NCI-H2227 treated with DMSO at 0.1 percent for 48 hours (cell line): ENCODE results near the gene WNT2B.

ENCODE experiments used
- DNase-seq: peaks from one replicate; lab custom pipeline; 2025; lab: John Stamatoyannopoulos, UW

Gene WNT2B

DNA sequence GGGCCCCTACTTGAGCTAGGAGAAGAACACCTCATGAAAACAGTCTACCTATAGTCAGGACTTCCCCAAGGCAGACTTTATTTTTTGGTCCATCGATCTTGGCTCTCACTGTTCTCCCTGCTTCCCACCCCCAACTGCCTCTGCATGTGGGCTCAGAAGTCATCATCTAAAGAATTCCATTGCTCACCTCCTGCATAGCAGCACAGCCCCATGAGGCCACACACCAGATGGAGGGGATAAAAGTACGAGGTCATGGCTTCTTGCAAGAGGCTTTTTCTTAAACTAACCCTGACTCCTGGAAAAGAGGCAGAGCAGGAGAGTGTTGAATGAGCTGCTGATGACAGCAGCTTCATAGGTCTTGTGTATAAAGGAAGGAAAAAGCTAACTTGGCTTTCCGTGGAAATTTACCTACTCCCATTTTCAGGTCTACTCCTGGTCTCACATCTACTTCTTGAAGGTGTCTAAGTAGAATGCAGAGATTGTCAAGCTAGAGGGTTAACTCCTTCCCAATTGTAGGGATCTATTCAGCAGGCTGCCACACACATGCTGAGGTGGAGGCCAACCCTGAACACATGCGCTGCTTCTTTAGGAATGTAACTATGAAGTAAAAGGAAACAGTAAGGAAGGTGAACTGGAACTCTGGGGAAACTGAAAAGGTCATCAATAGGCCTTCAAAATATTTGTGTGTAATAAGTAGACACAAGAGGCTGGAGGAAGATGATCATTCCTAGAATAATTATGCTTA is 18.7 kb downstream of the WNT2B start:
- DNase-seq = no peak

DNA sequence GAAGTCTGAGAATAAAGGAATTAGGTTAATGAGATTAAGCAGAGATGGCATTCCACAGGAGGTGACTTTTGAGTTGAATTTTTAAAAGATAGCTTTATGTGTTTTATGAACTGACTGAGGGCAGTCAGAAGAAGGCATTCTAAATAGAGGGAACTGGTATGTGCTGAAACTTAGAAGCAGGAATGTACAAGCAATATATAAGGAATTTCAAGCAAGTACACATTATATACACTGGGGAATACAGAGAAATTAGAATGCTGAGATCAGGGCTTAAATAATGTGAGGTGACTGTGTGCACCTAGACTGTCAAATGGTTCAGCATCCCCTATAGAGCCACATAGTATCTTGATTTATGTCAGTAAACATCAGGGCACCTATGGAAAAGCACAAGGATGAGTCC is 19.3 kb downstream of the WNT2B start:
- no peak for DNase-seq

DNA sequence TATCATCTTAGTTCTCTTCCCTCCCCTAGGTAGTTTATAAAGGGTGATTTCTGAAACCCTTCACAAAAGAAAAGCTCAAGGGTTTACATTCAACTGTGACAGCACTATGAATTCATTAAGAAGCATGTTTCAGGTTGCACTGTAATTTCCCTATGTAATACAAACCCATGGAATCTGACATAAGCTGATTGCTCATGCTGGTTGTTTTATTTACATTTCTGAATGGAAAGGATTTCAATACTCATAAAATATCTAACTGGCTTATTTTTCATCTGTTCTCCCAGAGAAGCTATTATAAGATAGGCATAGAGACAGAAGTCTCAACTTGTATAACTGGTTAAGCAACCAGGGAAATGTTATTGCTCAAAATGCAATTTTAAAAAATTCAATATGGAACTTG is 20.5 kb downstream of the WNT2B start:
- DNase-seq = no peak

DNA sequence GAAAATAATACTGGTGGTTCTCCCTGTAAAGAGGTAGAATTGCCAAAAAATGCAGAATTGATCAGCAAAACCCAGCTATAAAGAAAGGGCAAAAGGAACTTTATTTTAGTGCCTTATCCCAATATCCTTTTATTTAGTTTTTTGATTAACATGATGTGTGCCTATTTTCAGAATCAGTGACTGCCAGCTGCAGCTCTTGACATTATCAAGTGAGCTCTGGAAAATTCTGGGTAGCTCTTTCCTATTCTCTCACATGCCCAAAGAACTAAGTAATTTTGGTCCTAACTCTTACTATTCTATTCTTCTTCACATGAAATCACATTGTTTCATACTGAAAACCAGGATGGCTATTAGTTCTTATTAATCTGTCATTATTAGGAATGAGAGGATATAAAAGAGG is 22.1 kb downstream of the WNT2B start:
- no peak for DNase-seq

DNA sequence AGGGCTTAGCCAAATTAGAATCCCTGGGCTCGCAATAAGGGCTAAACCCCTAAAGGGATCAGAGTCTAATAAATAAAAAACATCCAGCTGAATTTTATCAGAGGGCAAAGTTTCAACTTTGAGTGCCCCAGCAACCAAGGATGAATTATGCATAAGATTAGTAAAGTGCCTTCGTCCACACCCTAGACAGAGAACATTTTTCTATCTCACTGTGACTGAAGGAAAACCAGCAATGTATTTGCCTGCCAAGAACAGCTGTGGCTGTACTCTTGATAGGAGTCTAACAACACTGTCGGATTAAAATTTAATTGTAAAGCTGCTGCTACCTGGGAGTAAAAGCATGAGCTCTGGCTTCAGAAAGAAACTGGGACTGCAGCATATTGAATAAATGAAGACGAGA is 23.3 kb downstream of the WNT2B start:
- no peak for DNase-seq

DNA sequence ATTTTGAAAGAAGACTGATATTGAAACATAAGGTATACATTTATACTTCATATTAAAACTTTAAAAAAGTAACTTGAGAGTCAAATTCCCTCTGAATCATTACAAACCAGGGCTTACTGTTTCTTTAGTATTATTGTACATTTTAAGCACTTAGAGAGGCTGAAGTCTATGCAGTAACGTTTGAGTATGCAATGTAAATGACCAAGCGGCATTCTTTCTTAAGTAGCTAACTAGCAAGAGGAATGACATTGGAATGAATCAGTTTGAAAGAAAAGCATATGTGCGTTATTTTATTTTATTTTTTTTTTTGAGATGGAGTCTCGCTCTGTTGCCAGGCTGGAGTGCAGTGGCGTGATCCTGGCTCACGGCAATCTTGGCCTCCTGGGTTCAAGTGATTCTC is 24.3 kb downstream of the WNT2B start:
- no peak for DNase-seq

DNA sequence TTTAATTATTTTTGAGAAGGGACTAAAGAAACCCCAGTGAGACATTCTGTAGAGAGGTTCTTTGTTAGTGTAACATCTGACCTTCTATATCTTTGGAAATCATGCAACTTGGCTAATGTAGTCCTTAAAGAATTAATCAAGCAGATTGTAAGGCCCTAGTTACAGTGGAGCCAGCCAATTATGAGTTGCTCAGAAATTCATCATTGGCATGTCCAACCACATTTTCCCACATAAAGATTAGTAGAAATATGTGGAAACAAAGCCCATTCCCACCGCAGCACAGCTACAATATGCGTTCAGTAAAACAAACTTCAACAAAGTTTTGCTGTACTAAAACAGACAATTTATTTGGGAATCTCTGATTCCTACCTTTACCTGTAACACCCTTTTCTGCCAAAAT is 27.8 kb downstream of the WNT2B start:
- DNase-seq = no peak

DNA sequence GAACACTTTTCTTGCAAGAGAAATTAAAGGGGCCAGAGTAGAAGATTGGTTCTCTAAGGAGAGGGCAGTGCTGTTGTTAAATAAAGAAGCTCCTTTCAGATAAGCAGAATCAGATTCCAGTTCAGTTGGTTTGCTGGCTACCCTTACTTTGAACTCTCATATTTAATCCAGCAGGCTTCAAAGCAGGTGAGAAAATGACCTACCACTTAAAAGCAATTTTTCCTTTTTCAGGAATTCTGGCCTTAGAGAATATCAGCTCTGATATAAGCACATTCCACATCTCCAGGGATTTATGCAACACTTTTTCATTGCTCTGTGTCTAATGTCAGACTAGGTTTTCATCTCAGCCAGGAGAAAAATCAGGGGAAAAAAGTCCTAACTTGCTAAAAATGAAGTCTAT is 28.7 kb downstream of the WNT2B start:
- DNase-seq = no peak

DNA sequence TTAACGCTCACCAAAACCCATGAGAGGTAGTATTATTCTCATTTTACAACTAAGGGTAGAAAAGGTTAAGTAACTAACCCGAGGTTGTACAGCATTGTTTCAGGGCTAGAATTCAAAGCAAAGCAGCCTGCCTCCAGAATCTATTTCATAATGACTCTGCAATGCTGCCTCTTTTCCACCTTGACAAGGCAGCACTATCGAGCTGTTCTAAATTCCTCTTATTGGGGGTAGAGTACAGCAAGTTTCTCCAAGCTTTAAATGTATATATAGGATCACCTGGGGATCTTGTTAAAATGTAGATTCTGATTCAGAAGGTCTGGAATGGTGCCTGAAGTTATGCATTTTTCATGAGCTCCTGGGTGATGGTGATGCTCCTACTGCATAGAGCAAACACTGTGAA is 30.1 kb downstream of the WNT2B start:
- no peak for DNase-seq

DNA sequence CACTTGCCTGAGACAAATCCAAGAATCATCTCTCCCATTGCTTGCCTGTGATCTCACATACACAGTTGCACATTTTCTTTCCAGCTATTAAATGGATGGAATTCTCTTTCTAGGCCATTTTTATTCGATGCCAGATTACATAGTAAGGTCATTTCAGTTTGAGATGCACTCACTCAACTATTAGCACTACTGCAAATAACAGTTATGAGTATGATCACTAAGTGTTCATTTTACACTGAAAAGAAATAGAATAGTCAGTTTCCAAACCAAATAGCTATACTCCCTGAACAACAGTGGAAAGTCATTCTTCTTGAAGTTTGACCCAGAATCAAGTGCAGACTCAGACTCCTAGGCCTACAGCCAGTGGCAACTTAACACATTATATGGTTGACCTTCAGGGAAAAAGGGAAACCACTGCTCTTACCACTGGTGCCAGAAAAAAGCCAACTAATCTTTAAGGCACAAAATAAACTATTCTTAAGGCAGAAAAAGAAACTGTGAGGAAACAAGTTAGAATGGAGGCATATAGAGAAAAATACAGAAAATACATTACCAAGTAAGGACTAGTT is 31.5 kb downstream of the WNT2B start:
- DNase-seq = no peak

DNA sequence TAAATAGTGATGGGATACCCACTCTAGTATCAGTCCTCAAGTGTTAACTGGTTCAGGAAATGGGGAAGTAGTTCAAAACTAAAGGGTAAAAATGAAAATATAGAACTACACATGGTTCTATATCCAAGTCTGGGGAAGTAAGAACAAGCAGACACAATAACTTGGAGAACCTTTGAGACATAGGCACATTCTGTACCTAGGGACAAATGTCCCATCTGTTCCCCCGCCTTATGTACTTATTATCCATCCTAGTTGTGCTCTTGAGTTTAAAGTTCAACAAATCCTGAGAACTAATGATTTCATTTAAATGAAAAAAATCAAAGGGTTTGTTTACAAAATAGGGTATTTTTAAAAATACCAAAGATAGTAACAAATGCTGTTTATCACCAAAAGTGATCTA is 32.5 kb downstream of the WNT2B start:
- no peak for DNase-seq

DNA sequence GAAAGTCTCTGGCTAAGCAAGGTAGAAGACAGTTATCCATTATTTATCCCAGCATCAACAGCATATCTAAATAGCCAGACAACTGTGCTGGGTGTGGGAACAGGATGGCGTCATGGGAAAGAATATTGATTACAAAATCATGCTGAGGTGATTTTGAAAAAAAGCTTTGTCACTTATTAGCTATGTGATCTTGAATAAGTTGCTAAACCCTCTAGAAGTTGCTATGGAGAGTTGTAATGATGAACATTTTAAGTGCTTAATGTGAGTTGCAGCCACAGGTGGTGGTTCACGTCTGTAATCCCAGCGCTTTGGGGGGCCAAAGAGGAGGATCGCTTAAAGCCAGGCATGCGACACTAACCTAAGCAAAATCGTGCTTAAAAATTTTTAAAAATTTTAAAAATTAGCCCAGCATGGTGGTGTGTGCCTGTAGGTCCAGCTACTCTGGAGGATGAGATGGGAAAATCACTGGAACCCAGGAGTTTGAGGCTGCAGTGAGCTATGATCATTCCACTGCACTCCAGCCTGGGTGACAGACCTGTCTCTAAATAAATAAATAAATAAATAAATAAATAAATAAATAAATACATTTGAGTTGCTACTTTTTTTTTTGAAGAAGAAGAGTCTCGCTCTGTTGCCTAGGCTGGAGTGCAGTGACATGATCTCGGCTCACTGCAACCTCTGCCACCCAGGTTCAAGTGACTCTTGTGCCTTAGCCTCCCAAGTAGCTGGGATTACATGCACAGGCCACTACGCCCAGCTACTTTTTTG is 33.6 kb downstream of the WNT2B start:
- DNase-seq = no peak

DNA sequence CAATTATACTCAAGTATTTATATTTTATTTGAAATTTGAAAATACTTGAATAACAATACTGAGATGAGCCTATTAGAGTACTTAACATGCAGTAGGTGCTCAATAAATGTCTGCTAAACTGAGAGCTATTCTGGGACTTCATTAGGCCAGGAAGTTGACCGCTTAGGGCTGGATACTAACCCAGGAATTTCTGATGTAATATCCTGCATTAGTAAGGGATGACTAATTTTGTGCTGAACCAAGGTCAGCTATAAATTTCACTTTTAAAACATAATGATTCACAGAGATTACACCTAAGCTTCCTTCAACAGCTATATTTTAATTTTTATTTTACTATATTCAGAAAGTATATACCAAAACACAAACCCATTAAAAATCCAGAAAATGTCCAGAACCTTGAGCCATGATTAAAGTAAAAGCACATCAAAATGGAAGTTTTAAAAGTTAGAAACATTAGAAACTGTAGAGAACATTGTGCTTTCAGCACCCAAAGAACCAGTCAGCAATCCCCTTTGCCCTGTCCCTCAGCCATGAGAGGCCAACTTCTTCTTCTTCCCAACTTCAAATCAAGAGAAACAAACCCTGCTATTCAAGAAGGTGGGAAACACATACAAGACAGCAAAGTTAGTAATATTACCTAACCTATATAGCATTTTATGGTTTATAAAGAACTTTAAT is 35.4 kb downstream of the WNT2B start:
- no peak for DNase-seq

DNA sequence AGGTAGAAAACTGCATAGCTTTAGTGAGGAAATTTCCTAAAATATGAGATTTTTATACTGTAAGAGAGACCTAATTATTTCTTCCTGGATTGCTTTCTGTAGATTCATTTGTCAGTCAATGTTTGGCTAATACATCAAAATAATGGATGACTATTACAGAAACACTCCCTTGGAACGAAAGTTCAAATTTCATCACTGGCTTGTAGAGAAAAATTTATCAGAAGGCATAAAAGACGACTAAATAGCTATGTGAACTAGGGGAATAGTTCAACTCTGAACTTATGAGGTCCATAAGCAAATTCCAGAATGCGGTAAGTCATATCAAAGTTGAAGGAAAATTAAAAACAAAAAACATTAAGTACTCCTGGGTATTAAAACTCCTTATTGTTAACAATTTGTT is 36.0 kb downstream of the WNT2B start:
- DNase-seq = no peak

DNA sequence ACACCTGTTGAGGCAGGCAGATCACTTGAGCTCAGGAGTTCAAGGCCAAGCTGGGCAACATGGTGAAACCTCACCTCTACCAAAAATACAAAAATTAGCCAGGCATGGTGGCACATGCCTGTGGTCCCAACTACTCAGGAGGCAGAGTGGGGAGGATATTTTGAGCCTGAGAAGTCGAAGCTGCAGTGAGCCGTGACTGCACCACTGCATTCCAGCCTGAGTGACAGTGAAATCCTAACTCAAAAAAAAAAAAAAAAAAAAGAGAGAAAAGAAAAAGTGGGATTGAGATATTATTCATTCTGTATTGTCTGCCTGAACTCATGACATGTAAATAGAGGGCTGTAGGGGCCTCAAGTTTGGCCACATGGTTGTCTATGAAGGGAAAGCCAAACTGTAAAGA is 37.3 kb downstream of the WNT2B start:
- DNase-seq = no peak

DNA sequence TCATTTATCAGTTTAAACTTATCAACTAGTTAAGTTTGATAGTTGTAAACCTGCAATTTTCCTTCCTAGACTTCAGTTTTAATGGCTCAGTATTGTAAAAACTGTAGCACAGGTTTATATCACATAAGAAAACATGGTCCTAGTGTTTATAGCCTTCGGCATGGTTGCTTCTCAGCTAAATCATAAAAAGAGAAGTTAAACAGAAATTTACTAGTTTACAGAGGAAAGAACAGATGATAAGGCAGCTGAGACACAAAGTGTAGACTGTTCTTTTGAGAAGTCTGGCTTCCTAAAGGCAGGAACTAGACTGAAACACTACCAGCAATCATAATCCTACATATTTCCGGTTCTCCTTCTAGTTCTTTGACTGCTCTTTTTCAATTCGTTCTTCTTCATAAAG is 39.8 kb downstream of the WNT2B start:
- no peak for DNase-seq

DNA sequence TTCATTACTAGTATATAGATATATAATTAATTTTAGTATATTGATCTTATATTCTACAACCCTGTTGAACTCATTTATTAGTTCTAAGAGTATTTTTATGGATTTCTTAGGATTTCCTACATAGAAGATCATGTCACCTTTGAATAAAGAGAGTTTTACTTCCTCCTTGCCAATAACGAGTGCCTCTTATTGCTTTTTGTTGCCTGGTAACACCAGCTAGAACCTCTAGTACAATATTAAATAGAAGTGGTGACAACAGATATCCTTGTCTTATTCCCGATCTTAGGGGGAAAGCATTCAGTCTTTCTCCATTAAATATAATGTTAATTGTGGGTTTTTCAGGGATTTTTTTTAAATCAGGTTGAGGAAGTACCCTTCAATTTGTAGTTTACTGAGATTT is 40.8 kb downstream of the WNT2B start:
- no peak for DNase-seq

DNA sequence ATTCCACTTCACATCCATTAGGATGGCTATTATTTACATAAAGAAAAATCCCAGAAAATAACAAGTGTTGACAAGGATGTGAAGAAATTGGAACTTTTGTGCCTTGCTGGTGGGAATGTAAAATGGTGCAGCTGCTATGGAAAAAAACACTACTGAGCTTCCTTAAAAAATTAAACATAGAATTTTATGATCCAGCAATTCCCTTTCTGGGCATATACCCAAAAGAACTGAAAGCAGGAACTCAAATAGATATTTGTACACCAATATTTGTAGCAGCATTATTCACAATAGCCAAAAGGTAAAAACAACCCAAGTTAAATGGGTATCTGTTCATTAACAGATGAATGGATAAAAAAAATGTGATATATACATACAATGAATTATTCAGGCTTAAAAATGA is 45.6 kb downstream of the WNT2B start:
- DNase-seq = no peak

DNA sequence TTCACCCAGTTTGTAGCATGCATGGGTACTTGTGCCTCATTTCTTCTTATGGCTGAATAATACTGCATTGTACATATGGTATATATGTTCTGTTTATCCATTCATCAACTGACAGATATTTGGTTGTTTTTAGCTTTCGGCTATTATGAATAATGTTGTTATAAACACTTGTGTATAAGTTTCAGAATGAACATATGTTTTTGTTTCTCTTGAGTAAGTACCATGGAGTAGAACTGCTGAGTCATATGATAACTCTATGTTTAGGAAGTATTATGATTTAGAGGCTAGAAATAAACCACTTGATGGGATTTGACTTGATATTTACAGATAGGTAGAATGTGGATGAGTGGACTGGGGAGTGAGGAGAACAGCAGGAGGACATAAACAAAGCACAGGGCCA is 48.6 kb downstream of the WNT2B start:
- DNase-seq = peak; percentile 5

DNA sequence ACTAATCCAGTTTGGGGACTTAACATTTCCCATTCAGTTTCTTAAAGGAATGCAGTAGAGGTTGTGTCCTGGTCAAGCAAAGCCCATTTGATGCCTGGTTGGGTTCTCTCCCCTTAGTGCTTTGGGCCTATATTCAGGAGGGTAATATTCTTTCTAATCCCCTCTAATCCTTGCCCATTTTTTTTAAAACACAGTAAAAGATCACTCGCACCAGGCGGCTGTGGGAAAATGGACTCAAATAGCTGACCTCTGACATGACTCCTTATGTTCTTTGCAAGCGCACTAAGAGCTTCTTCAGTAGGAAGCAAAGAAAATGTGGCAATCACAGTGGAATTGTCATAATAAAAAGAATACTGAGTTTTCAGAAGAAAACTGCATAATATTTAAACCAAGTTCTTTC is 49.9 kb downstream of the WNT2B start:
- peak; percentile 83 for DNase-seq

DNA sequence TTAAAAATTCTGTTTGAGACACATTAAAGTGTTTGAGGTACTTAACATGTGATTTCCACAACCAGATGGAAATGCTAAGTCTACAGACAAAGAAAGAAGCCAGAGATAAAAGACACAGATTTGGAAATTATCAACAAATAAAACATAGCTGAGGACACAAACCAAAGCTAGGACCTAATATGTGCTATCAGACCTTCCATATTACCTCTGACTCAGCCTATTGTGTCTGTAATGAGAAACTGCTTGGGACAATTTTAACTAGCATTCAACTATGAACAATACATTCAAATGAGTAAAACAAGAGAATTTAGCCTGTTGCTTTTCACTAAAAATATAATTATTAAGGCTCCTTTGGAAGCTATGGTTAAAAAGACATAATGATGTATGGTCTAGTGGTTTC is 54.6 kb downstream of the WNT2B start:
- DNase-seq = no peak

DNA sequence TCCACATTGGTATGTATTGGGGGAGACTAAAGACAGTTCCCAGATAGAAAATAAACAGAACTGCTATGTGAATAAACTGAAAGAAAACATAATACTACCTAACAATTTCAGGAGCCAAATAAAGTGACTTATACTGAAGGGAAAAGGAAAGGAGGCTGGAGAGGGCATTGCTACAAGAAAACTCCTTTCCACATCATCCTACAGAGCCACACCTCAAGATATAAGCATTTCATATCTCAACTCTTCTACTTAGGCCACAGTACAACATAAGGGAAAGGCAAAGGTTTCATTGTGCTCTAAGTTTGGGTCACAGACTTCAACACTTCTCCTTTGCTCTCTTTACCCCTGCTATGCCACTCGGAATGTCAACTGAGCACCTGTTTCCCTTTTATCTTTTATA is 55.3 kb downstream of the WNT2B start:
- DNase-seq = no peak

DNA sequence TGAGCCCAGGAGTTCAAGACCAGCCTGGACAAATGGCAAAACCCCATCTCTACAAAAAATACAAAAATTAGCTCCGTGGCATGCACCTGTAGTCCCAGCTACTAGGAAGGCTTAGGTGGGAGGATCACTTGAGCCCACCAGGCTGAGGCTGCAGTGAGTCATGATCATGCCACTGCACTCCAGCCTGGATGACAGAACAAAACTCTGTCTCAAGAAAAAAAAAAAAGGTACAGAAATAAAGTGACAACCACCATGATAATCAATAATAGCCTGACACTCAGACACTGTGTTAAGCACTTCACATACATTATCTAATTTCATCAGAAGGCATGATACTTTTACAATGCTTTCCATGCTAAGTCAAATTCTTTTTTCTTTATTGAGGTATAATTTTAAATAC is 57.0 kb downstream of the WNT2B start:
- DNase-seq = no peak
